GM18526 (cell line): ENCODE data around the gene TMC3.

Experiments used
- POLR2A ChIP-seq: IDR thresholded peaks from 3 replicates; pipeline ENCODE4 v1.6.1; 2011; ENCODE audit not compliant: insufficient read length; ENCODE audit errors: extremely low read depth

The TMC3 gene

DNA sequence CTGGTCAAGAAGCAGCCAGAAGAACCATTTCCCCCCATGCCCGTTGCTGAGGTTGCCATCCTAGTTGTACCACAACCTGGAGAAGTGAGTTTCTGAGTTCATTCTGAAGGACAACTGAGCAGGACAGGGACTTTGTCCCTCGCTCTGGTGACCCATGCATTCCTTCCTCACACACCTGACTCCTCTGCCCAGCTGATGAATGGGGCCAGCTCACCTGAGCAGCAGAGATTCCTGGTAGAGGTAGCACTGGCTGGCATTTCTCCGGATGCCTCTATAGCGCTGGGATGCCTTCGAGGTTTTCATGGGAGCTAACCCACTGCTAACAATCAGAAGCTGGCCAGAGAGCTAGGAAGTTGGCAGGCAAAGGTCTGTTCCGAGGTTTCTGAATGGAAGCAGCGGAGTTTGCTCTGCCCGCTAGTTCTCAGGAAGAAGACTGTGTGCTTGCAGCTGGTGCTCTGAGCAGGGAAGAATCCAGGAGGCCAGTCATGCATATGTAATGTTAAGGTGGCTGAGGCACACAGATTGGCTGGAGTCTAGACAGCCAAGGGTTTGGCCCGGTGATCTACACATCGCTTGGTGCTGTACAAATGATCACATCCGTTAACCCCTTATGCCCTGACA, at the start of gene TMC3:
Gene TMC3 (minus strand): TSS at position 439 of the 621 bp plus-strand sequence. CDS start 136 bp downstream, at position 303.
- no peak for TF ChIP-seq POLR2A

DNA sequence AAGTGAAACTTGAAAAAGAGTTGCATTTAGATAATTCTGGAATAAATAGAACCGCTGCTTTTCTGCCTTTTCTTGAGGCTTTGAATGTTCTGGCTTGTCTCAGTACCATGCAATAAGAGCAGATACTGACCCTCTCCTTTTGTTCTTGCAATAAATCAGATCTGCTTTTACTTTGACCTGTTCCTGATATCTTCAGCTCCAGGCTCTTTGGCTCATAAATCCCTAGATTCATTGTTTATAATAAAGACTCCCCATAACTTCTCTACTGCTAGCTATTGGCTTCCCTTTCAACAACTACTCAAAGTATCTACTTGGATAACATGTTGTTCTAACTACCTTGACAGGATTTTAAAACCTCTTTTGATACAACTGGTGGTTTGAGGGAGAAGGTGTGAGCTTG, 47.4 kb upstream of the TMC3 start:
- no peak for TF ChIP-seq POLR2A

DNA sequence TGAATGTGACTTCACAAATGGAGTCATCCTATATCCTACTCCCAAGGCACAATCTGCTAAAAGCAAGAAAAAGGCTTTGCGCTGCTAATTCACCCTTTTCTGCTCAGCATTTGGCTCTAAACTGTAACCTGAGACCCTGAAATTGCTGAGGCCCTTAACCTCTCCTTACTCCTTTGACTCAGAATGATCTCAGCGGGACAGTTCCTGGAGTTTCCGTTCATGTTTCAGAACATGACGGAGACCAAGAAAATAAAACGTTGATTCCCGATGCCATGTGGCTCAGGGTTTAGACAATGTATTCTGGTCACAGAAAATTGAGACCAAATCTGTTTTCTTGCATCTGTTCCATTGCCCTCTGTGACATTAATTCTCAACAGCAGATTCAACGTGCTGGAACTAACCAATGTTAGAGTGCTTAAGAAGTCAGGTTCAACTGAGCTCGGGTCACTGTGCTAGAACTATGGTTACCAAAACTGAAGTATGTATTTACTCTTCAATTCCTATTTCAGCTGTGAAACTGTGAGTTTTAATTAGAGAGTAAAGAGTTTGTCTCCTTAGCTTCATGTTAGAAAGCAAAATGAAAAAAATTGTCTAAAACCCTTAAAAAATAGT, 45.4 kb upstream of the TMC3 start:
- TF ChIP-seq POLR2A: no peak

DNA sequence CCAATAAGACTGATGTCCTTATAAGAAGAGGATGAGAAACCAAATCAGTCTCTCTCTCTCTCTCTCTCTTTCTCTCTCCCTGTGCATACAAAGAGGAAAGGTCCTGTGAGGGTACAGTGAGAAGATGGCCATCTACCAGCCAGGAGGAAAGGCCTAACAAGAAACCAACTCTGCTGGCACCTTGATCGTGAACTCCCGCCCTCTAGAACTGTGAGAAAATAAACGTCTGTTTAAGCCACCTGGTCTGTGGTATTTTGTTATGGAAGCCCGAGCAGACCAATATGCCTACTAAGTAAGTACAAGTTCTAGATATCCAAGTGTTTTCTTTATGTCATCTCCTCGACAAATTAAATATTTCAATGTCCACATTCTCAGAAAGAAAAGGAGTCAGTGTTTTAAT, 44.9 kb upstream of the TMC3 start:
- TF ChIP-seq POLR2A: no peak

DNA sequence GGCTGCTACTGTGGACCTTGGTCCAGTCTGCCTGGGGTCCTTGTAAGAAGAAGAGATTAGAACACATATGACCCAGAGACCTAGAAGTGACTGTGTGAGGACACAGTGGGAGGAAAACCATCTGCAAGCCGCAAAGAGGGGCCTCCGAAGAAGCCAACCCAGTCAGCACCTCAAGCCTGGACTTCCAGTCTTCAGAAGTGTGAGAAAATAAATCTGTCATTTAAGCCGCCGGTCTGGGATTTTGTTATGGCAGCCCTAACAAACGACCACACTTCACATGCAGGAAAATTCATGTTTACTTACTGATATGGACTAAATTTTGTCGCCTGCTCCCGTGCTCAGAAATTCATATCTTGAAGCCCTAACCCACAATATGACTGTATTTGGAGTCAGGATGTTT, 44.4 kb upstream of the TMC3 start:
- TF ChIP-seq POLR2A: no peak

DNA sequence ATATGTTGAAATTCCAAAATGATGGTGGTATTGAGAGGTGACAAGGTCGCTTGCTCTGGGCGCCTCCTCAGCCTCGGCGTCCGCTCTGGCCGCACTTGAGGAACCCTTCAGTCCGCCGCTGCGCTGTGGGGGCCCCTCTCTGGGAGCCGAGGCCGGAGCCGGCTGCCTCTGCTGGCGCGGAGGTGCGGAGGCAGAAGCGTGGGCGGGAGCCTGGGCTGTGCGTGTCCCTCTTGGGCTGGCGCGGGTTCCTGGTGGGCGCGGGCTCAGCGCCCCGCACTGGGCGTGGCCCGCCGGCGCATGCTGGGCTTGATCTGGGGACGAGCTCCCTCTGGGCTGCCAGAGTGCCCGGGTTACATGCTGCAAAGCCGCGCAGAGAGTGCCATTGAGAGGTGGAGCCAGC, 39.8 kb upstream of the TMC3 start:
- TF ChIP-seq POLR2A: no peak

DNA sequence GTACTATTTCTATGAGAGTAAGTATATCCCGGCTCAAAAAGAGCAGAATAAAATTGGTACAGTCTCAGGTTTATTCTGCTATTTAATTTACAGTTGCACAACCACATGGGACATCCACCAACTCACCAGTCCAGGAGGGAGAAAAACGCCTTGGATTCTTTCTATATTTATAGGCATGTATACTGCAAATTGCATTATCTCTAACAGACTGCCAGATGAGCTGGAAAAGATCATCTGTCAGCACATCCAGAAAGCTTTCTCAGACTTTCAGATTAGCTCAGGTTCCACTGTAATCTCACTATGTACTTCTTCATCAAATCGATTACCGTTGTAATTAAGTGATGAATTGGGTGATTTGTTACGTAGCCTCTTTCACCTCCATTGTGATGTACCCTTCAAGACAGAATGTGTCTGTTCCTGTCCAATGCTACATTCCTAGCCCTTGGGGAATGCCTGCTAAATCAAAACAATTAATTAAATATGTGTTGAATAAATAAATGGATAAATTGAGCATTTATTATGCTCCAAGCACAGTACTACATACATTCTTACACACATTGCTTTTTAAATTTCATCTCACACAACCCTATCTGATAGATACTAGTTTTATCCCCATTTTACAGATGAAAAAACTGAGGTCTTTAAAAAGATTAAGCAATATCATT, 38.1 kb upstream of the TMC3 start:
- no peak for TF ChIP-seq POLR2A

DNA sequence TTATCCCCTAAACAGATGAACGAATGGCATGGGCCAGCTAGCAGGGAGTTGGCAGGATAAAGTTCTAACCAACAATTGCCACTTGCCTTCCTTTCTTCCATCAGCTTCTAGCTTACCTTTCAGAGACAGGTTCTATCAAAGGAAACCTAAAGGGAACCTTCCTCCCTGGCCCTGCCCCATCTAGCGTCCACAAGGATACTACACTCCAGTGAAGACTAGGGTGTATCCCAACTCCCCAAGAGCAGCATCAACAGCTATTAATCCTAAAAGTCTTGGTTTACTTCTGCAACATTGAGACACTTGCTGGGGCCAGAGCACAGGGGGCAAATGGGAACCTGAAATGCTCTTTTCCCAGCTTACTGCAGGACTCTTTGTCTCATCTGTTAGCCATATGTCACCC, 37.0 kb upstream of the TMC3 start:
- TF ChIP-seq POLR2A: no peak

DNA sequence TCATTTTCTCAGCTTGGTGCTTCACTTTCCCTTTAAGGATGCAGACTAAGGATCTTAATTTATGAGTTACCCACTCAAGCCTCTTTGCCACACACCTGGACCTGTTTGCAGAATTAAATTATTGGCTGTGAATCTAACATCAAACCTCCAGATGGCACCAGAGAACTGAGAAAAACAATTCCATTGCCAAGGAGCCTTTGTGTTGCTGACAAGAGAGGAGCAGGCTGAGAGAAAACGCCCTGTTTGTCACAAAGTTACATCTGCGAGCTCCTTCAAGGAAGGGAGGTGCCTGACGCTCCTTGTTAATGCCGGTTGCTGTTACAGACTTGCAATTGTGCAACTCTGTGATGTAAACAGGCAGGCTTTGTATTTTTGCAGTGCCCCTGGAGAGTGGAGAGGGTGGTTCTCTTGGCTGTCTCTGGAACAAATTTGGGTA, 36.3 kb upstream of the TMC3 start:
- no peak for TF ChIP-seq POLR2A

DNA sequence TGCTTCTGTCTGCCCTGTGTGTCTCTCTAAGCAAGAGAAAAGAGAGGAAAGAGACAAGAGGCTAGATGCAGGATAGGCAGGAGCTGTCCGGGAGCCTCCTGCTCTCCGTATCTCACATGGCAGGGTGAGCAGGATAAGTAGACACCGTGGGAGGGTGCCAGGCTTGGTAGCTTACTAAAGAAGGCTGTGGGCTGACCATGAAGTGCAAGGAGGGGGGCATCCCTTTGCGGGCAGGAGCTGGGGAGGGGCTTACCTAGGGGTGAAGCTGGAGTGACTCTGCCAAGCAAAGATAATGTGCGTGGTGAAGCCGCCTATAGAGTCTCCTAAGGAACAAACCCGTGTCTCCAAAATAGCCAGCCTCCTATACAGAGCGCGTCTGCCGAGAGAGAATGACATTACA, 33.7 kb upstream of the TMC3 start:
- TF ChIP-seq POLR2A: no peak

DNA sequence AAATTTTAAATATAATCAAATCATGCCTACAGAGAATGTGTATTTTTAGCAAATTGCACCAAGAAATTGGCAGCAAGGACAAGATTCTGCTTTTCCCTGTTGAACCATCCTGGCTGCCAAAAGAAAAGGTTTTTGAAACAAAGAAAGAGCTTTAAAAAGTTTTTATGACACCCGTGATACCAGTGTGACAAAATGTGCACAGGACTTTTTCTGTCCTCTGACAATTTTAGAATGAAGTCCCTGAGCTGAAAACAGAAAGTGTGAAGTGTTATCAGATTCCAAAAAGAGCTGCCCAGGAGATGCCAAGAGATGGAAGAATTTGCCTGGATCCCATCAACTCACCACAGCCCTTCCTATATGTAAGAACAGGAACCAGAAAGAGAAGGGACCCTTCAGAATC, 33.2 kb upstream of the TMC3 start:
- no peak for TF ChIP-seq POLR2A

DNA sequence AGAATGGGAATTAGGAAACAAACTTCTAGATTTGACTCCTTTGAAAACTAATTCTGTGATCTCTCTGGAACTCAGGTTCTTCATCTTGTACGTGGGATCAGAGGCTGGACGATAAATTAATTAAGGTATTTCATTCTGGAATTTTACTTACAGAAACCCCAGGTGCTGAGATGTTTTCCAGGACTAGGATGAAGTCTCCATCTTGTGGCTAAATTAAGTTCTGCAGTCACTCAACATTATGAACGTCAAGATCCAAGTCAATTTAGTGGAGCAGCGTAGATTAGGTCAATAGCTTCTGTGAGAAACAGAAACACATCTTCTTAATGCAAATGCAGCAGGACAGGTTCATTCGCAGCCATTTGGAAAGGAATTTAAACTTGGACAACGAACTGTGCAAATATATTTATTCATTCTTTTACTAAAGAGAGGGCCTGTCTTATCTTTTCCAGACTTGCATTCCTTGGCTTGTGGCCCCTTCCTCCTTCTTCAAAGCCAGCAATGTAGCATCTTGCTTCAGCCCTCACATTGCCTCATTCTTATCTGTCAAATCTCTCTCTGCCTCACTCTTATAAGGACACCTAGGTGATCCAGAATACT, 26.7 kb upstream of the TMC3 start:
- TF ChIP-seq POLR2A: no peak

DNA sequence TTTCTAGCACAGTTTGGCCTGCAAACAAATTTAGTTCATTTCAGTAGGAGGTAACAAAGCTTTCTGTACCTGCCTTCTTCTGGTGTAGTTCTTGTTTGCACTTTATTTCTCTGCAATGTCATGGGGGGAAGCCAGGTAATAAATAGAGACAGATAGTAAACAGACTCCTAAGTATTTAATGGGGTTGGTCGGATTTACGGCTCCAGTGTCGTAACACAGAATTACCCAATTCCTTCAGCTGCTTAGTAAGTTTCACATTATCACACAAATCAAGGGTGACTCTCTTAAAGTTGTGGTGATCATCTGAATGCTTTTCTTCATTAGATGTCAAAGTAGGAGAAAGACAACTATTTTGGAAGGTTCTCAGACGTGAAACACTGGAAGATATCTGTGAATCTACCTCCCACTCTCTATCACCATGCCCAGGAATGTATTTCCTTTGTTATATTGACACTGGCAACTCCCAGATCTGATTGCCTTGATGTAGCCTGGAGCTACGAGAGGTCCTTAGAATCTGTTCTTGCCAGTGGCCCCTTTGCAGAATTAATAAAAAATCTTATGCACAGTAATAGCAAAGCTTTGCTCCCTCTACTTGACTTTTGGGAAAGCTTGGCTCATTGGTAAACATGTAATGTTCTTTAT, 25.0 kb upstream of the TMC3 start:
- TF ChIP-seq POLR2A: no peak

DNA sequence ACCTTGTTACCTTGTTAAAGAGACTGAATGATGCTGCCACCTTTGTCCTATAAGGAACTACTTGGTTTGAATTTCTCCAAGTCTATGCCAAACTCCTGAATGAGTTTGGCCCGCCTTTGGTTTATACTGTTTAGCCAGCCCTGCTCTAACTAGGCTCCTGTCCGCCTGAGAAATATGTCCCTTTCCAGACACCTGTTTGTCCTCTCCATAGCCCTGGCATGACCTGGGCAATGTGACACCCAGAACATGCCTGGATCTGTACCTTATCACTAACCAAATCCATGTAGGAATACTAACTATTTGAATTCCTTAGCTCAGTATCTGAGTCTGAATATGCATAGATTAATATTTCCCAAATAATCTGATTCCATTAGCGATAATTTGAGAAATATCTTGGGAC, 24.4 kb upstream of the TMC3 start:
- no peak for TF ChIP-seq POLR2A

DNA sequence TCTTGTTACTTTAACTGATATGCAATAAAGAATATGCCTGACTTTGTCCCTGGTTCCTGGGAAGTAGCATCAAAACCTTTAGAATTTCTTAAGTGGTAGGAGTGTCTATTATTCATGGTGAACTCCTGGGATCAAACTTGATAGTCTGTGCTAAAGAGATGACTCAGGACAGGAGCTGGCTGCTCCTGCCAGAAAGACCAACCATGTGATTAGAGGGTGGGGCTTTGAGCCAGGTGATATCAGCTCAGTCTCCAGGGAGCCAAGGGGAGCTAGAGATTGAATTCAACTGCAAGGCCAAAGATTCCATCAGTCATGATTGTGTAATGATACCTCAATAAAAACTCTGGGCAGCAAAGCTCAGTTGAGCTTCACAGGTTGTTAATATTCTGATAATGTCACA, 20.6 kb upstream of the TMC3 start:
- no peak for TF ChIP-seq POLR2A

DNA sequence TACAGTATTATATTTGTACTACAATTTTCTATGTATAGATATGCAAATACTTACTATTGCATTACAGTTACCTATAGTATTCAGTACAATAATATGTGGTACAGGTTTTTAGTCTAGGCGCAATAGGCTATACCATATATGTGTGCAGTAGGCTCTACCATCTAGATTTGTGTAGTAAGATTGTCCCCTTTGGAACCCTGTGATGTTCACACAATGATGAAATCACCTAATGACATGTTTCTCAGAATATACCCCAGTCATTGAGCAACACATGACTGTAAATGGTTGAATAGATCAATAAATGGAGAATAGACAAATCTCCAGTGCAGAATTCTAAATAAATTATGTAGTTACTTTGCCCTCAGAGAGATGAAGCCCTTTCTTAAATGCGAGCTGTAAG, 17.6 kb upstream of the TMC3 start:
- no peak for TF ChIP-seq POLR2A
